CD4-positive, alpha-beta memory T cell (primary cell): ENCODE data around the gene RNF183. TPM values are rescaled to one million over a fixed set of nuclear protein-coding genes. Genes with fewer than 3 reads are reported as not detected.
"Not testable (repeated sequence)": the region's sequence is repeated elsewhere in the genome, so short reads cannot be mapped to it uniquely, and the experiment has no call there.

ENCODE experiments used
- CTCF ChIA-PET: fragments of 350-600 bp; sonication (Branson Sonifier 250); formaldehyde crosslinking; loops from one replicate; lab custom pipeline; 2021; ENCODE audit warnings: inconsistent platforms; ENCODE audit not compliant: partially characterized antibody; lab: Charles Lee
- POLR2A ChIA-PET: fragments of 350-600 bp; sonication (Branson Sonifier 250); formaldehyde crosslinking; loops from one replicate; lab custom pipeline; 2021; ENCODE audit not compliant: partially characterized antibody; lab: Charles Lee
- DNase-seq, 5 donors: peaks; one replicate each; pipeline versions ENCODE4 v3.0.0 to v3.0.0-alpha.2; 2020 to 2022; ENCODE audit warnings: mixed read lengths in 1 of 5
- H3K27ac ChIP-seq: one replicate; pipeline ENCODE4 v1.7.0; 2013; ENCODE audit warnings: low read depth, low read length
- H3K27me3 ChIP-seq: 2 replicates; pipeline ENCODE4 v1.7.0; 2013; ENCODE audit warnings: mild to moderate bottlenecking, low read length, moderate library complexity; ENCODE audit not compliant: insufficient read depth
- H3K36me3 ChIP-seq: 2 replicates; pipeline ENCODE4 v1.7.0; 2013; ENCODE audit warnings: mild to moderate bottlenecking, low read length, moderate library complexity; ENCODE audit not compliant: insufficient read depth
- H3K4me1 ChIP-seq: 2 replicates; pipeline ENCODE4 v1.7.0; 2013; ENCODE audit warnings: mild to moderate bottlenecking, low read length, moderate library complexity; ENCODE audit not compliant: insufficient read depth
- H3K4me3 ChIP-seq, 2 donors: one replicate each; pipeline ENCODE4 v1.7.0; 2013; ENCODE audit warnings: low read length in 2 of 2, mild to moderate bottlenecking in 1 of 2
- H3K9me3 ChIP-seq, 2 donors: one replicate each; pipeline ENCODE4 v1.7.0; 2013; ENCODE audit warnings: low read length in 2 of 2, control low read depth in 1 of 2; ENCODE audit not compliant: control insufficient read depth in 1 of 2
- H3K27ac Mint-ChIP-seq, 7 donors: one replicate each; pipeline ENCODE4 v1.8.0; 2020 to 2021; ENCODE audit warnings: mixed read lengths in 7 of 7, mild to moderate bottlenecking in 6 of 7, inconsistent platforms in 3 of 7, moderate library complexity in 3 of 7
- H3K27me3 Mint-ChIP-seq, 2 donors: one replicate each; pipeline ENCODE4 v1.8.0; 2020 to 2021; ENCODE audit warnings: mixed read lengths in 2 of 2
- H3K36me3 Mint-ChIP-seq, 2 donors: one replicate each; pipeline ENCODE4 v1.8.0; 2020 to 2021; ENCODE audit warnings: mixed read lengths in 2 of 2, inconsistent platforms in 1 of 2, mild to moderate bottlenecking in 1 of 2
- H3K4me1 Mint-ChIP-seq, 4 donors: one replicate each; pipeline ENCODE4 v1.8.0; 2020 to 2021; ENCODE audit warnings: mixed read lengths in 4 of 4, mild to moderate bottlenecking in 1 of 4
- H3K4me3 Mint-ChIP-seq, 8 donors: one replicate each; pipeline ENCODE4 v1.8.0; 2020 to 2021; ENCODE audit warnings: mixed read lengths in 8 of 8, mild to moderate bottlenecking in 7 of 8, moderate library complexity in 6 of 8, inconsistent platforms in 3 of 8
- H3K9me3 Mint-ChIP-seq, 8 donors: one replicate each; pipeline ENCODE4 v1.8.0; 2020 to 2021; ENCODE audit warnings: mixed read lengths in 8 of 8, mild to moderate bottlenecking in 5 of 8, inconsistent platforms in 3 of 8, moderate library complexity in 1 of 8
- intact Hi-C: fragments of 100-400 bp; cut with micrococcal nuclease; formaldehyde crosslinking; loops from one replicate; pipeline ENCODE4 v1.15.1; 2023
- polyA plus RNA-seq, 2 donors: library from polyadenylated mRNA; unstranded; fragments of 300-500 nt; fragmentation: Illumina TruSeq; gene quantifications; one replicate each; pipeline ENCODE4 v1.2.3, GENCODE V29; 2021
- total RNA-seq, 2 experiments: library from RNA; stranded (reverse); gene quantifications; one replicate each; pipeline ENCODE4 v1.2.3, GENCODE V29; 2021

RNF183 gene
- total and polyA plus RNA-seq, 4 experiments from 2014 or later = not detected

GRCh38 chr9:113298311-113298710, 4.9 kb downstream of the RNF183 start:
- H3K9me3 Mint-ChIP-seq = peaks cover 0 to 5% (median 0%) of the 10 kb centered on the region in 8 donors
- ChIA-PET POLR2A (no interaction called here), CTCF (no interaction called here)
- peaks cover 0 to 6% of the 10 kb centered on the region in 2 donors for H3K36me3 Mint-ChIP-seq
- H3K27me3 Mint-ChIP-seq = peaks cover 4 to 6% of the 10 kb centered on the region in 2 donors
- intact Hi-C loops = no loop called here
- Histone ChIP-seq H3K27ac (no peak overlapping the region), H3K9me3 (no peaks in the 10 kb centered on the region), H3K4me3 (no peak overlapping the region), H3K4me1 (no peaks in the 10 kb centered on the region), H3K36me3 (no peaks in the 10 kb centered on the region), H3K27me3 (no peaks in the 10 kb centered on the region)
- no peak overlapping the region for H3K4me3 Mint-ChIP-seq
- no peak for DNase-seq
- H3K27ac Mint-ChIP-seq = no peak overlapping the region
- peaks cover 0 to 1% (median 0%) of the 10 kb centered on the region in 4 donors for H3K4me1 Mint-ChIP-seq

- intact Hi-C loops = no loop called here
- Mint-ChIP-seq H3K27ac (peak overlapping the region in 2 of 7 donors; percentile 29 to 79), H3K36me3 (peaks cover 5 to 19% of the 10 kb centered on the region in 2 donors), H3K4me1 (no peaks in the 10 kb centered on the region), H3K4me3 (no peak overlapping the region), H3K27me3 (no peaks in the 10 kb centered on the region), H3K9me3 (peaks cover 0 to 5% (median 0%) of the 10 kb centered on the region in 8 donors)
- Histone ChIP-seq H3K27ac (no peak overlapping the region), H3K27me3 (no peaks in the 10 kb centered on the region), H3K36me3 (peaks cover 8% of the 10 kb centered on the region), H3K9me3 (no peaks in the 10 kb centered on the region), H3K4me3 (no peak overlapping the region), H3K4me1 (no peaks in the 10 kb centered on the region)
- ChIA-PET CTCF (no interaction called here), POLR2A (no interaction called here)
- DNase-seq = no peak
These were observed 6.2 kb downstream of the RNF183 start for GRCh38 chr9:113296796-113297558.

- H3K4me3 Mint-ChIP-seq, H3K27me3 ChIP-seq, POLR2A ChIA-PET: not testable (repeated sequence)
These were observed 6.9 kb downstream of the RNF183 start for GRCh38 chr9:113296247-113296646.

GRCh38 chr9:113293285-113293878, 9.8 kb downstream of the RNF183 start:
- Histone ChIP-seq H3K4me1 (no peaks in the 10 kb centered on the region), H3K36me3 (peaks cover 41% of the 10 kb centered on the region), H3K27ac (no peak overlapping the region), H3K9me3 (no peaks in the 10 kb centered on the region), H3K27me3 (no peaks in the 10 kb centered on the region), H3K4me3 (no peak overlapping the region)
- no peak for DNase-seq
- H3K9me3 Mint-ChIP-seq = peaks cover 0 to 3% (median 0%) of the 10 kb centered on the region in 8 donors
- ChIA-PET CTCF (interaction anchor here (1.0 kb wide), 1 partner anchor 365 kb away, joined by 3 read pairs; no protein-coding TSS in a partner anchor), POLR2A (no interaction called here)
- H3K27ac Mint-ChIP-seq = peak overlapping the region in 4 of 7 donors; percentile 11 to 64 (median 18)
- H3K27me3 Mint-ChIP-seq = no peaks in the 10 kb centered on the region
- intact Hi-C loops = no loop called here
- no peaks in the 10 kb centered on the region for H3K4me1 Mint-ChIP-seq
- H3K36me3 Mint-ChIP-seq = peaks cover 35 to 49% of the 10 kb centered on the region in 2 donors
- H3K4me3 Mint-ChIP-seq = no peak overlapping the region

More at GRCh38 chr9:113296247-113296646, 6.9 kb downstream of the RNF183 start:
- H3K27ac ChIP-seq, H3K4me1 Mint-ChIP-seq, intact Hi-C loops, H3K27me3 Mint-ChIP-seq, H3K27ac Mint-ChIP-seq, H3K9me3 Mint-ChIP-seq, H3K4me3 ChIP-seq, H3K9me3 ChIP-seq, DNase-seq, H3K4me1 ChIP-seq: not testable (repeated sequence)
- peaks cover 12 to 25% of the 10 kb centered on the region in 2 donors for H3K36me3 Mint-ChIP-seq
- H3K36me3 ChIP-seq = peaks cover 15% of the 10 kb centered on the region
- CTCF ChIA-PET = interaction anchor here (0.7 to 1.2 kb wide), 2 partner anchors 54 to 97 kb away, joined by 3 to 5 read pairs; no protein-coding TSS in a partner anchor

- Histone ChIP-seq H3K9me3 (no peaks in the 10 kb centered on the region), H3K27me3 (no peaks in the 10 kb centered on the region), H3K27ac (no peak overlapping the region), H3K4me1 (no peaks in the 10 kb centered on the region), H3K4me3 (no peak overlapping the region), H3K36me3 (peaks cover 68% of the 10 kb centered on the region)
- ChIA-PET CTCF (interaction anchor here (1.6 kb wide), 1 partner anchor 156 kb away, joined by 3 read pairs; no protein-coding TSS in a partner anchor), POLR2A (no interaction called here)
- H3K9me3 Mint-ChIP-seq = peaks cover 0 to 3% (median 0%) of the 10 kb centered on the region in 8 donors
- no peaks in the 10 kb centered on the region for H3K4me1 Mint-ChIP-seq
- no peaks in the 10 kb centered on the region for H3K27me3 Mint-ChIP-seq
- H3K27ac Mint-ChIP-seq = no peak overlapping the region
- H3K4me3 Mint-ChIP-seq = no peak overlapping the region
- H3K36me3 Mint-ChIP-seq = peaks cover 56 to 70% of the 10 kb centered on the region in 2 donors
- DNase-seq = no peak
- intact Hi-C loops = no loop called here
These were observed 13.0 kb downstream of the RNF183 start for GRCh38 chr9:113290052-113290607.

GRCh38 chr9:113289091-113289490, 14.1 kb downstream of the RNF183 start:
- Histone ChIP-seq H3K36me3 (peaks cover 78% of the 10 kb centered on the region), H3K9me3 (no peaks in the 10 kb centered on the region), H3K4me3 (no peak overlapping the region), H3K27me3 (no peaks in the 10 kb centered on the region), H3K4me1 (no peaks in the 10 kb centered on the region), H3K27ac (no peak overlapping the region)
- H3K27me3 Mint-ChIP-seq = no peaks in the 10 kb centered on the region
- intact Hi-C loops = no loop called here
- POLR2A ChIA-PET = no interaction called here
- no peak overlapping the region for H3K4me3 Mint-ChIP-seq
- H3K9me3 Mint-ChIP-seq = no peaks in the 10 kb centered on the region
- DNase-seq = no peak
- H3K36me3 Mint-ChIP-seq = peaks cover 64 to 80% of the 10 kb centered on the region in 2 donors
- CTCF ChIA-PET = interaction anchor here (1.6 kb wide), 1 partner anchor 157 kb away, joined by 3 read pairs; no protein-coding TSS in a partner anchor
- peak overlapping the region in 1 of 7 donors; percentile 3 for H3K27ac Mint-ChIP-seq
- peaks cover 0 to 2% (median 0%) of the 10 kb centered on the region in 4 donors for H3K4me1 Mint-ChIP-seq

GRCh38 chr9:113281356-113281755, 21.8 kb downstream of the RNF183 start:
- H3K4me3 ChIP-seq = no peak overlapping the region
- H3K27ac Mint-ChIP-seq = peak overlapping the region in 4 of 7 donors; percentile 15 to 85 (median 68)
- no peak overlapping the region for H3K4me3 Mint-ChIP-seq
- H3K4me1 Mint-ChIP-seq = peaks cover 15 to 18% (median 16%) of the 10 kb centered on the region in 4 donors
- H3K27ac ChIP-seq = no peak overlapping the region
- DNase-seq = no peak
- peaks cover 63 to 70% of the 10 kb centered on the region in 2 donors for H3K36me3 Mint-ChIP-seq
- H3K27me3 ChIP-seq = no peaks in the 10 kb centered on the region
- peaks cover 8% of the 10 kb centered on the region for H3K4me1 ChIP-seq
- ChIA-PET POLR2A (no interaction called here), CTCF (no interaction called here)
- H3K36me3 ChIP-seq = peaks cover 62% of the 10 kb centered on the region
- no peaks in the 10 kb centered on the region for H3K9me3 Mint-ChIP-seq
- no peaks in the 10 kb centered on the region for H3K27me3 Mint-ChIP-seq
- H3K9me3 ChIP-seq = no peaks in the 10 kb centered on the region
- intact Hi-C loops = no loop called here
